Kidney (tissue), 14 donors: ENCODE data around the gene OR5C1. TPM values are rescaled to one million over a fixed set of nuclear protein-coding genes. Genes with fewer than 3 reads are reported as not detected.

Source experiments
- DNase-seq, 5 donors: peaks; one replicate each; pipeline ENCODE4 v3.0.0-alpha.2; 2013 to 2020
- FAIRE-seq: peaks from 2 replicates; lab custom pipeline; 2012; peaks lifted over from hg19 to GRCh38; lab: Jason Lieb, UNC
- H3K27ac ChIP-seq, 2 donors: one replicate each; pipeline ENCODE4 v1.7.0; 2013; ENCODE audit warnings: low read depth in 2 of 2, low read length in 2 of 2, inconsistent platforms in 1 of 2
- H3K27me3 ChIP-seq: one replicate; pipeline ENCODE4 v1.7.1; 2013; ENCODE audit warnings: low read length, inconsistent platforms; ENCODE audit not compliant: control insufficient read depth, insufficient read depth
- H3K36me3 ChIP-seq, 3 donors: one replicate each; pipeline versions ENCODE4 v1.7.0 to v1.7.1; 2013; ENCODE audit warnings: low read length in 3 of 3, control low read depth in 1 of 3, inconsistent platforms in 1 of 3; ENCODE audit not compliant: insufficient read depth in 3 of 3, control insufficient read depth in 2 of 3
- H3K4me1 ChIP-seq, 3 donors: one replicate each; pipeline versions ENCODE4 v1.7.0 to v1.7.1; 2013; ENCODE audit warnings: low read length in 3 of 3, inconsistent platforms in 1 of 3, low read depth in 1 of 3; ENCODE audit not compliant: control insufficient read depth in 2 of 3, insufficient read depth in 2 of 3
- H3K4me3 ChIP-seq, 3 donors: one replicate each; pipeline versions ENCODE4 v1.7.0 to v1.8.1; 2013; ENCODE audit warnings: low read length in 3 of 3, control low read depth in 1 of 3, inconsistent platforms in 1 of 3
- H3K9ac ChIP-seq, 3 donors: one replicate each; pipeline versions ENCODE4 v1.7.0 to v1.7.1; 2013; ENCODE audit warnings: low read length in 3 of 3, control low read depth in 1 of 3, inconsistent platforms in 1 of 3
- H3K9me3 ChIP-seq, 3 donors: one replicate each; pipeline versions ENCODE4 v1.7.0 to v1.7.1; 2013; ENCODE audit warnings: low read length in 3 of 3, control low read depth in 1 of 3, inconsistent platforms in 1 of 3; ENCODE audit not compliant: control insufficient read depth in 2 of 3, insufficient read depth in 1 of 3
- CTCF ChIP-seq: IDR thresholded peaks from 3 replicates; pipeline ENCODE4 v1.5.1; 2012; ENCODE audit warnings: mild to moderate bottlenecking, moderate library complexity, borderline replicate concordance; ENCODE audit not compliant: insufficient read depth; ENCODE audit errors: extremely low read depth
- intact Hi-C: fragments of 100-400 bp; cut with DNase I; formaldehyde crosslinking; loops from one replicate; pipeline ENCODE4 v1.11.1; 2022
- polyA plus RNA-seq: library from polyadenylated mRNA; stranded (reverse); fragments of 350-450 nt; fragmentation: Illumina TruSeq; extraction: RNeasy Lipid Tissue Mini Kit (QIAGEN cat#74804); gene quantifications from one replicate; pipeline ENCODE4 v1.2.3, GENCODE V29; 2014; ENCODE audit warnings: low read depth, low replicate concordance; ENCODE audit not compliant: insufficient read depth
- total RNA-seq: library from RNA; stranded (reverse); fragmentation: NEBNext Ultra II Directional; extraction: Animal tissue kit (Norgen Biotek cat#: 25700); gene quantifications from one replicate; pipeline ENCODE4 v1.2.1, GENCODE V29; 2021
- donor health status: control.
- donor health status: control.
- donor health status: control.
- donor health status: control.
- donor health status: control.
- donor health status: DM: yes; HTN: yes; CAD: no.
- donor health status: Normal renal cell carcinoma (clear cell type).

The OR5C1 gene
- total and polyA plus RNA-seq, 2 donors from 2014 or later = not detected

GRCh38 chr9:122786338-122786737 lies 2.4 kb upstream of the OR5C1 start:
- intact Hi-C loops = no loop called here
- Histone ChIP-seq H3K4me3 (no peak overlapping the region), H3K9ac (no peak overlapping the region), H3K36me3 (no peaks in the 10 kb centered on the region), H3K9me3 (no peaks in the 10 kb centered on the region), H3K27ac (no peak overlapping the region), H3K27me3 (no peaks in the 10 kb centered on the region), H3K4me1 (no peaks in the 10 kb centered on the region)
- no peak for TF ChIP-seq CTCF
- no peak for FAIRE-seq
- no peak for DNase-seq

GRCh38 chr9:122789256-122790046 lies 718 bp downstream of the OR5C1 start:
- Histone ChIP-seq H3K27ac (no peak overlapping the region), H3K4me1 (no peaks in the 10 kb centered on the region), H3K4me3 (no peak overlapping the region), H3K36me3 (no peaks in the 10 kb centered on the region), H3K27me3 (no peaks in the 10 kb centered on the region), H3K9me3 (no peaks in the 10 kb centered on the region), H3K9ac (no peak overlapping the region)
- no peak for TF ChIP-seq CTCF
- intact Hi-C loops = no loop called here
- no peak for FAIRE-seq
- no peak for DNase-seq

- Histone ChIP-seq H3K9ac (no peak overlapping the region), H3K27ac (no peak overlapping the region), H3K9me3 (no peaks in the 10 kb centered on the region), H3K27me3 (no peaks in the 10 kb centered on the region), H3K4me1 (no peaks in the 10 kb centered on the region), H3K4me3 (no peak overlapping the region), H3K36me3 (no peaks in the 10 kb centered on the region)
- no peak for FAIRE-seq
- no peak for DNase-seq
- intact Hi-C loops = no loop called here
- no peak for TF ChIP-seq CTCF
Observed at GRCh38 chr9:122791872-122792669, 3.3 kb downstream of the OR5C1 start.
